Activated CD8-positive, alpha-beta T cell treated with anti-CD3 and anti-CD28 coated beads for 36 hours (primary cell): ENCODE data around the gene INKA2. TPM values are rescaled to one million over a fixed set of nuclear protein-coding genes. Genes with fewer than 3 reads are reported as not detected.

ENCODE experiments used
- ATAC-seq: fragments of 200-7000 bp; cut with Tn5 transposase; one replicate; pipeline ENCODE4 v1.10.0; 2021; ENCODE audit warnings: mild to moderate bottlenecking, moderate library complexity
- CTCF ChIA-PET: fragments of 350-600 bp; sonication (Branson Sonifier 250); formaldehyde crosslinking; loops from one replicate; lab custom pipeline; 2021; ENCODE audit warnings: antibody characterized with exemption; lab: Charles Lee
- POLR2A ChIA-PET: fragments of 350-600 bp; sonication (Branson Sonifier 250); formaldehyde crosslinking; loops from one replicate; lab custom pipeline; 2021; ENCODE audit warnings: antibody characterized with exemption; lab: Charles Lee
- DNase-seq: peaks from one replicate; pipeline ENCODE4 v3.0.0-alpha.2; 2020
- H3K27ac Mint-ChIP-seq: one replicate; pipeline ENCODE4 v1.8.0; 2021; ENCODE audit warnings: mild to moderate bottlenecking, mixed read lengths
- H3K27me3 Mint-ChIP-seq: one replicate; pipeline ENCODE4 v1.8.0; 2021; ENCODE audit warnings: mixed read lengths
- H3K36me3 Mint-ChIP-seq: one replicate; pipeline ENCODE4 v1.8.0; 2021; ENCODE audit warnings: low read depth, mixed read lengths
- H3K4me1 Mint-ChIP-seq: one replicate; pipeline ENCODE4 v1.8.0; 2021; ENCODE audit warnings: low read depth, mixed read lengths
- H3K4me3 Mint-ChIP-seq: one replicate; pipeline ENCODE4 v1.8.0; 2021; ENCODE audit warnings: mild to moderate bottlenecking, moderate library complexity, mixed read lengths
- H3K9me3 Mint-ChIP-seq: one replicate; pipeline ENCODE4 v1.8.0; 2021; ENCODE audit warnings: mixed read lengths
- intact Hi-C: fragments of 100-400 bp; cut with micrococcal nuclease; formaldehyde crosslinking; loops from one replicate; pipeline ENCODE4 v1.10.0; 2022
- total RNA-seq, 2 experiments: library from RNA; stranded (reverse); gene quantifications; one replicate each; pipeline ENCODE4 v1.2.3, GENCODE V29; 2021
- TF ChIP-seq, protein P1 (sequence below): fragments of 200-600 bp; IDR thresholded peaks from one replicate; pipeline ENCODE4 v1.8.0; 2022; ENCODE audit warnings: antibody characterized with exemption, mild to moderate bottlenecking

The INKA2 gene
- total RNA-seq, 2 experiments from 2014 or later = 1.7 to 2.3 TPM

DNA sequence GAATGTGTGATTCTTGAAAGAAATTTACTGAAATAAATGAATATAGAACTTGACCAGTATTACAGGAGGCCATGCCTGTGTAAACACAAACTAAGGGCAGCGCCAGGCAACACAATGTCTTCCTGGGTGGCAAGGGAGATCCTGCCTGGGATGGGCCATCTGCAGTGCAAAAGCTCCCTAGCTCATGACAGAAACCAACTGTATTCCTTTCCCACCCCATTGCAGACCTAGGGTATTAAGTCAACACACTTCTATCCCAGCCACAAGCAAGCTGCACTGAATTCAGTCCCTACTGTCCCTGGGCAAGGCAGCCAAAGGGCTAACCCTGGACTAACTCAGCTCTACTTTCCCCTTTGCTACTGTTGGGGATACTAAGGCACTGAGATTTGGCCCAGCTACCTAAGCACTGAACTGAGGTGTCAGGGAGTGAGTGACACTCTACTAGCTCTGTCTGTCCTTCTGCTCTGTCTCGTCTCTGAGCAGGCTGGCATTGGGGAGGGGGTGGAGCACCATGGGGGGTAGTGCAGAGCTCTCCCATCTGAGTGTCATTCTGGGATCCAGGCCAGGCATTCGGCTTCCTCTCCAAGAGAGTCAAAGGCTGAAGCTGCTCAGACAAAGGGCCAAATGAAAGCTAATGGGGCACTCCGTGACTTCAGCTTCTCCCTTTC is 2.5 kb downstream of the INKA2 start:
- TF ChIP-seq, protein P1, sequence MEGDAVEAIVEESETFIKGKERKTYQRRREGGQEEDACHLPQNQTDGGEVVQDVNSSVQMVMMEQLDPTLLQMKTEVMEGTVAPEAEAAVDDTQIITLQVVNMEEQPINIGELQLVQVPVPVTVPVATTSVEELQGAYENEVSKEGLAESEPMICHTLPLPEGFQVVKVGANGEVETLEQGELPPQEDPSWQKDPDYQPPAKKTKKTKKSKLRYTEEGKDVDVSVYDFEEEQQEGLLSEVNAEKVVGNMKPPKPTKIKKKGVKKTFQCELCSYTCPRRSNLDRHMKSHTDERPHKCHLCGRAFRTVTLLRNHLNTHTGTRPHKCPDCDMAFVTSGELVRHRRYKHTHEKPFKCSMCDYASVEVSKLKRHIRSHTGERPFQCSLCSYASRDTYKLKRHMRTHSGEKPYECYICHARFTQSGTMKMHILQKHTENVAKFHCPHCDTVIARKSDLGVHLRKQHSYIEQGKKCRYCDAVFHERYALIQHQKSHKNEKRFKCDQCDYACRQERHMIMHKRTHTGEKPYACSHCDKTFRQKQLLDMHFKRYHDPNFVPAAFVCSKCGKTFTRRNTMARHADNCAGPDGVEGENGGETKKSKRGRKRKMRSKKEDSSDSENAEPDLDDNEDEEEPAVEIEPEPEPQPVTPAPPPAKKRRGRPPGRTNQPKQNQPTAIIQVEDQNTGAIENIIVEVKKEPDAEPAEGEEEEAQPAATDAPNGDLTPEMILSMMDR = no peak
- ChIA-PET POLR2A (interaction anchor here (0.7 to 2.5 kb wide), 3 partner anchors 18 to 26 kb away, joined by 3 to 8 read pairs (median 6); no protein-coding TSS in a partner anchor), CTCF (interaction anchor here (0.7 to 5.1 kb wide), 6 partner anchors 11 to 229 kb away, joined by 3 to 47 read pairs (median 6); no protein-coding TSS in a partner anchor)
- intact Hi-C loops = no loop called here
- H3K4me1 Mint-ChIP-seq = peaks cover 13% of the 10 kb centered on the region
- DNase-seq (no peak), ATAC-seq (no peak)
- no peak overlapping the region for H3K4me3 Mint-ChIP-seq
- peaks cover 25% of the 10 kb centered on the region for H3K27me3 Mint-ChIP-seq
- no peaks in the 10 kb centered on the region for H3K9me3 Mint-ChIP-seq
- no peak overlapping the region for H3K27ac Mint-ChIP-seq
- no peaks in the 10 kb centered on the region for H3K36me3 Mint-ChIP-seq

DNA sequence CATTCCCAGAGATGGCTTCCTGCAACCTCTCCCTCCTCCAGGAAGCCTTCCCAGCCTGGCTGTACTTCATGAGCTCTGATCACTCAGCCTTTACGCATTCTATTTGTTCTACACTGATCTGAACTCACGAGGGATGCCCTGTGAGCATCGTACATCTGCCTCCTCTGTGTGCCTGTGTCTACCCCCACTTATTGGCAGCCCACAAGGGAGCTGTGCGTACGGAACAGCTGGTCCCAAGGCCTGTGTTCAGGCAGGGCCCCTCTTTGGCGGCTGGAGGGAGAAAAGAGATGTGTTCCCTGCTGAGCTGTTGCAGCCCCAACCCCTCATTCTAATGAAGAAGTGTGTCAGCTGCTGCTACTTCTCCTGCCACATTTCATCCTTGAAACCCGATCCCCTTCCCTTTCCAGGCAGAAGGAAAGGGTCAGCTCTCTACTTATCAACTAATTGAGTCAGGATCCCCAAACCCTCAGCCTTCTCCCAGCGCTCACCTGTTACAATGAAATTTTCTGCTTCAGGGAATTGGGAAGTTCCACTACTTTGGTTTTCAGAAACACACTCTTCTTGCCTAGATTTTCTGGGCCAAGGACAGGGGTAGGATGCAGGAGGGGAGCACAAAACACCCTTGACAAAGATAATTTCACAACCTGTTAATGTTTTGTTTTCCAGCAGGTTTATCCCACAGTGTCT is 3.2 kb downstream of the INKA2 start:
- ChIA-PET POLR2A (interaction anchor here (1.8 kb wide), 1 partner anchor 19 kb away, joined by 6 read pairs; no protein-coding TSS in a partner anchor), CTCF (interaction anchor here (1.1 to 5.1 kb wide), 5 partner anchors 11 to 228 kb away, joined by 3 to 47 read pairs (median 6); no protein-coding TSS in a partner anchor)
- ATAC-seq = no peak

DNA sequence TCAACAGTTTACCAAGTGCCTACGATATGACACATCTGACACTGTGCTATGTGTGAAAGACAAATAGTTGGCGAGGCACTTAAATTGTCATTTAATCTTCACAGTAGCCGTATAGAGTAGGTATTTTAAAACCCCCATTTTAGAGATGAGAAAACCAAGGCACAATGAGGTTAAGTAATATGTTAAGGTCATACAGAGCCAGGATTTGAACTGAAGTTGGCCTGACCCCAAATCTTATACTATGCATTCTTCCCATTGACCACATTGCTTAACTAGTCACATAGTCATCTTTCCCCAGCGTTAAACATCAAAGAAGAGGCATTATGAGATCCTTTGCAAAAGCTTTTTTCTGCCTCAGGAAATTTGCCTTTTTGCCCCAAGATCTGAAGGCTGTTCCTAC is 3.9 kb downstream of the INKA2 start:
- Mint-ChIP-seq H3K4me1 (peaks cover 13% of the 10 kb centered on the region), H3K9me3 (no peaks in the 10 kb centered on the region), H3K27ac (no peak overlapping the region), H3K4me3 (no peak overlapping the region), H3K36me3 (no peaks in the 10 kb centered on the region), H3K27me3 (peaks cover 14% of the 10 kb centered on the region)
- ChIA-PET CTCF (interaction anchor here (1.1 to 5.3 kb wide), 8 partner anchors 12 to 228 kb away, joined by 3 to 47 read pairs (median 8); no protein-coding TSS in a partner anchor), POLR2A (interaction anchor here (1.8 kb wide), 1 partner anchor 20 kb away, joined by 6 read pairs; no protein-coding TSS in a partner anchor)
- ATAC-seq = no peak
- no peak for DNase-seq
- TF ChIP-seq, protein P1 = no peak
- intact Hi-C loops = no loop called here

More for the DNA sequence above, 3.2 kb downstream of the INKA2 start:
- Mint-ChIP-seq H3K4me3 (no peak overlapping the region), H3K36me3 (no peaks in the 10 kb centered on the region), H3K9me3 (no peaks in the 10 kb centered on the region), H3K4me1 (peaks cover 13% of the 10 kb centered on the region), H3K27ac (no peak overlapping the region), H3K27me3 (peaks cover 19% of the 10 kb centered on the region)
- intact Hi-C loops = no loop called here
- TF ChIP-seq, protein P1 = no peak
- DNase-seq = no peak

DNA sequence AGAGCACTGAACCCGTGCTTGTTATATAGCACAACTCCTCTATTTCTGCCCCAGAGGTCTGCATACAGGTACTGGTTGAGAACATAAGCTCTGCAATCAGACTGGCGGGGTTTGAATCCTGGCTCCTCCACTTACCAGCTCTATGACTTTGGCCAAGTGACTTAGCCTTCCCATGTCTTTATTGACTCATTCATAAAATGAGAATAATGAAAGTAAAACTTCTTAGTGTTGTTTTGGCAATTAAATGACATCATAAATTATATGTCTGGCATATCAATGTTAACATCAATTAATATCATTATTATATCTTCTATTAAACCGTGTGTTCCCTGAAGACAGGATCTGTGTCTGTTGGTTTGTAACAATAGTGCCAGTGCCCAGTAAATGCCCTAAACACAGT is 4.3 kb downstream of the INKA2 start:
- Mint-ChIP-seq H3K36me3 (no peaks in the 10 kb centered on the region), H3K4me3 (no peak overlapping the region), H3K4me1 (peaks cover 12% of the 10 kb centered on the region), H3K27ac (no peak overlapping the region), H3K9me3 (no peaks in the 10 kb centered on the region), H3K27me3 (peaks cover 14% of the 10 kb centered on the region)
- TF ChIP-seq, protein P1 = no peak
- ChIA-PET CTCF (interaction anchor here (1.1 to 5.3 kb wide), 5 partner anchors 13 to 227 kb away, joined by 3 to 31 read pairs (median 6); no protein-coding TSS in a partner anchor), POLR2A (interaction anchor here (0.9 kb wide), 1 partner anchor 17 kb away, joined by 3 read pairs; no protein-coding TSS in a partner anchor)
- intact Hi-C loops = no loop called here
- ATAC-seq (no peak), DNase-seq (no peak)
